HG02678 (cell line): ENCODE measurements around the gene ZNF782.
"Not testable (repeated sequence)": the region's sequence is repeated elsewhere in the genome, so short reads cannot be mapped to it uniquely, and the experiment has no call there.

Source experiments
- ATAC-seq: cut with Tn5 transposase; IDR thresholded peaks from one replicate; pipeline ENCODE4 v1.9.1; 2021; ENCODE audit warnings: mild to moderate bottlenecking, moderate library complexity; ENCODE audit not compliant: unreplicated experiment

The ZNF782 gene

DNA sequence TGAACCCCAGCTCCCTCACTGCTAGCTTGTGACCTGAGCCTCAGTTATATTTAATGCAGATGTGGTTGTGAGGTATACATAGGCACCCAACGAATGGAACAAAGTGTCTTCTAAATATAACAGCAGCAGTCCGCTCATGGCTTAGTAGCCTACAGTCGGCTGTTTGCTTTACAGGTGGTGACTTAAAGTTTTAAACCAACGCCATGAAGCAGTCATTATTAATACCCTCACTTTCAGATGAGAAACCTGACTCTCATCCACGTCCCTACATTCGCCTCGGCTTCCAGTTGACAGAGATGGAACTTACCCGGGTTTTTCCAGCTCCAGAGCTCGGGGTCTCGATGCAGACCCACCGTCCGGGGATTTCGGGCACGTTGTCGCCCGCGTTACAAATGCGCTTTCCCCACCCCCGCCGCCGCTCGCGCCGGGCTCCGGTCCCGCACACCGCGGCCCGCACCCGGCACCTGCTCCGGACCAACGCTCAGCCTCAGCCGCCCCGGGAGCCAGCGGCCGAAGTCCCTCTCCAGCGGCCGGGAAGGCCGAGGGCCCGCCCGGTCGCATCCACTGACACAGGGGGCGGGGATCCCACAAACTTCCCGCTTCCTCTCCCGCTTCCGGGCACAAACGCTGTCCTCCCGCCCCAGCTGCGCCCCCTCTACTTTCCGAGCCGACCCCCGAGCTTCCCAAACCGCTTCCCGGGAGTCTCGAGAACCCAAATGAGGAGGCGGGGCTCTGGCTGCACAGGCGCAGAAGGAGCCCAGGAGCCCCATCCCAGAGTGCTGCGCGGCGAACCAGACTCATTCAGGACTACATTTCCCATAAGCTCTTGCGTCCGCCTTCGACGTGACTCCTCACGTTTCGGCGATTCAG lies at the start of gene ZNF782:
TSS of gene ZNF782 (minus strand) at position 734 of the 870 bp plus-strand sequence. CDS start 2,553 bp downstream, outside the sequence.
- ATAC-seq: peak; percentile 92

DNA sequence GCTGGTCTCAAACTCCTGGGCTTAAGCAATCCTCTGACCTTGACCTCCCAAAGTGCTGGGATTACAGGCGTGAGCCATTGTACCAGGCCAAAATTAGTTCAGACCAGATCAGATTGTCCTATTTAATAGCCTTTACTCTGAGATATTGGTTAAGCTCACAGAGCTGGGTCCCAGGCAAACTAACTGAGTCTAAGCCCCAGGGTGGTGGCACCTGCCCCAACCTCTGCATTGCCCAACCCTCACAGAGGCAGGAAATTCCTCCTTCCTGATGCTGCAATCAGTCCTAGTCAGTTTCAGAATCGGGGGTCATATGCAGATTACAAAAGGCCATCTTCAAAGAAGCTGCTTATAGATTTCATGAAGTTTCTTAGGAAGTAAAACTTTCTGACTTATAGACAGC lies 45.7 kb upstream of the ZNF782 start:
- not testable (repeated sequence) for ATAC-seq

DNA sequence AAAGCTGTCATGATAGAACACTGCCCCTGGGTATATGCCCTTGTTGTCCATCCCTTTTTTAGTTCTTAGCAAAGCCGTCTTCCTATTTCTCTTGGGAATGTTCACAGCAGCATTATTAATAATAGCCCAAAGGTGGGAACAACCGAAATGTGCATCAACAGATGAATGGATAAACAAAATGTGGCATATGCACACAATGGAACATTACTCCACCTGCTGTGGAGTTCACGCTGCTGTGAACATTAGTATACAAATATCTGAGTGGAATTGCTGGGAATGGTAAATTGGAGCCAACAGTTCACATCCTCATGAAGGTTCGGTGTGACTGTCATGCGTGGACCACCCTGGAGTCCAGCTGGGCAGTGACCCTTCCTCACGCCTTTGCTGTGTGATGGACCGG lies 37.8 kb upstream of the ZNF782 start:
- no peak for ATAC-seq

DNA sequence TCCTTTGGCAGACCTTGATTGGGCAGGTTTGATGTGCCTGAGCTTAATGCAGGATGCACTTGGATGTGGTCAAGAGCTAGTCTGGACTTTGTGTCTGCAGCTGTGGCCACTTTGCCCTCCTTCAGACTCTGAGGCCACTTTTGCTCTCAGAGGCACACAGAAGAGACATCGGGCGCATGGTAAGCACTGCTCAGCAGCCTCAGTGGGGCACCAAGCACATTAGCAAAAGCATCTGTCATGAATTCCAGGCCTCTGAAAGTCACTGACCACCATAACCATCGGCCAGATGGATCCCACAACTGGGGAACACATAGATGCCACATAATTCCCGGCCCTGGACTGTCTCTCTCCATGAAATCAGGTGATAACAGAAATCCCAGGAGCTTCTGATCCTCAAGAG lies 34.3 kb upstream of the ZNF782 start:
- no peak for ATAC-seq

DNA sequence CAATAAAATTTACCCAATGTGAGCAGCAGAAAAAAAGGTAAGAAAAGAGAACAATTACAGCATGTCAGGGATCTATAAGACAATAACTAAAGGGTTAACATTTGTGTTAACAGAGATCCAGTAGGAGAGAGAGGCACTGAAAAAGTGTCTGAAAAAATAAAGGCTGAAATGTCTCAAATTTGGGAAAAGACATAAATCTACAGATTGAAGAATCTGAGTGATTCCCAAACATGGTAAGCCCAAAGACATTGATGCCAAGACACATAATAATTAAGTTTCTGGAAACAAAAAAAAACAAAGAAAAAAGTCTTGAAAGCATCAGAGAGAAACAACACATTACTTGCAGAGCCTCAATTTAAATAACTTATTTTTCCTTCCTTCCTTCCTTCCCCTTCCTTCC lies 31.1 kb upstream of the ZNF782 start:
- ATAC-seq: no peak

DNA sequence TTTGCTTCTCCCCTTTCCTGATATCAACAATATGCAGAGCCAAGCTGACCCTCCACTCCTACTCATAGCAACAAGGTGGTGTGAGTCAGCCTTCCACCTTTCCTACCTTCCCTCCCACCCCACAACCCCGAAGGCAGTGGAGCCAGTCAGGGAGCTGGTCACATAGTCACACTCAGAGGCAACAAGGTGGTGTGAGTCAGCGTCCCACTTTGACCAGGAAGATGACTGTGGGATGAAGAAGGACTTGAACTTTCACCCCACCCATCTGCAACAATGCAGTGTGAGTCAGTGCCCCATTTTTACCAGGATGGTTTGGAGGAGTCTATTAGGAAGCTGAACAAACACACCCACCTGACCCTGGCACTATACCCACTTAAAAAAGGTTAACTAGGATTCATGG lies 30.1 kb upstream of the ZNF782 start:
- ATAC-seq: no peak

DNA sequence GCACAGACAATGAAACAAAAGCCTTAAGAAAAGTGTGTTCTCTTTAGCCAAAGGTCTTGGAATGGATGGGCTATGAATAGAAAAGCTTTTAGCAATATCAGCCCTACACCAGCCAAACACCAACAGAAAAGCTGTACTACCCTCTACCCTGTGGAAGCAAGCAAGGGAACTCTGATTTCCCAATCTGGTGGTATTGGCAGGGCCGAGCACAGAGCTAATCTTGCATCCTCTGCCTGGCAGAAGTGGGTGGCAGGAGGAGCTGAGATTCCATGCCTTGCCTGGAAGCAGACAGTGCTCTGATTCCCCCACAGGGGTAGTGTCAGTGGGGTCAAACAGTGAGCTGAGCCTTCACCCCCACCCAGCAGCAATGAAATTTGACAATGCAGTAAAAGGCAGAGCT lies 29.6 kb upstream of the ZNF782 start:
- ATAC-seq: no peak

DNA sequence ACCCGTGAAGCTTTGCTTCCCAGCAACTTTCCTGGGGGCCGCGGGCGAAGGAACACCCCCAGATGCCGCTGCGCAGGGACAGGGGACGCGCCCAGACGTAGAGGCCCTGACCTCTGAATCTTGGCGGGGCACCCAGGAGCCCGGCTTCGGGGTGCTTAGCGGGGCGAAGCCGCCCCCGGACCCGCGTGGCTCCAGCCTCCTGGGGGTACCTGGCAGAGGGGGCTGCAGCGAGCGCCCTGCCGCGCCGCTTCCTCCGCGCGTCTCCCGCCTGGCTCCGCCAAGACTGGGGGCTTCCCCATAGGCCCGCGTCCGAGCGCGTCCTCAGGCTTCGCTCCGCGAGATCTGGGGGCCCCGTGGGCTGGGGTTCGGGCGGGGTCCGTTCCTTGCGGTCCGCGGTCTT lies 23.0 kb upstream of the ZNF782 start:
- no peak for ATAC-seq

DNA sequence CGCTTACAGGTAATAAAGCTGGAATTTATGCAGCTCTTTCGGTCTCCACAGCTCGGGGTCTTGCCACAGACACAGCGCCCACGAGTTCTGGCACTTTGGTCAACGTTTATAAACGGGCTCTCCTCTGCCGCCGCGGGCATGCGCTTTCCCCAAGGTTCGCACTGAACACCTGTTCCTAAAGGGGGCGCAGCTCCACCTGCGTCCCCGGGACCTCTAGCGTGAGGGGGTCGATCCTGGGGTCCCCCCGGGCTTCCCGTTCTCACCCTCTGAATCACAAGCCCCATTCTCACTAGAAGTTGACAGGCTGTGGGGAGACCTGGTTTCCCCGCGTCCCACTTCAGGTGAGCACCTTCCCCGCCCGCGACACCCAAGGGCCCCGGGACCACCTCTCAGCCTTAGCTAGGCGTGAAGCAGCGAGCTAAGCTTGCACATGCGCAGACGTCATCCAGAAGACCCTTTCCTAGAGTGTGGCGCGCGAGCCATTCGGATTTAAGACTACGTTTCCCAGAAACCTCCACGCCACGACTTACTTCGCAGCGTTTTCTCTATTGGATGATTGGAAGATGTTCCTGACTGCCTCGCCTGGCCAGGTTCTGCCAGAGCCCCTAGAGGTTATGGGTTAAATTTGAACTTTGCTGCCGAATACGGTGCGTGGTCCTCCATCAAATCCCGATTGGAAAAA lies 21.3 kb upstream of the ZNF782 start:
- ATAC-seq: peak; percentile 70

DNA sequence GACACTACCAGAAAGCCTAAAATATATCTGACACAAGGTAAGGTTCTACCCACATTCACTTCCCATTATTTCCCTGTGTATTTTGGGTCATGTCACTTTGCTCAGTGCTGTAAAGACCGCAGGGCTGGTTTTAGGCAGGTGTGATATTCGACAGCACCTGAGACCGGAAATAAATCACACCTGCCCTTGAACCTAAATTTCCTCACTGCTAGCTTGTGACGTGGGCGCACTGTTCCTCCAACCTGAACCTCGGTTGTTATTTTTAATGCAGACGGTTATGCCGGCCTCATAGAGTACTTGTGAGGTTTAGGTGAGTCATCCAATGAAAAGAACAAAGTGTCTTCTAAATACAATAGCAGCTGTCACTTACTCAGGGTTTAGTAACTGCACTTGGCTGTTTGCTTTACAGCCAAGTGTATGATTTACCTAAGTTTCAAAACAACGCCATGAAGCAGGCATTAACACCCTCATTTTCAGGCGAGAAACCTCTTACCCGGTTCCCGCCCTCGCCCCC lies 20.7 kb upstream of the ZNF782 start:
- ATAC-seq: peak; percentile 57

DNA sequence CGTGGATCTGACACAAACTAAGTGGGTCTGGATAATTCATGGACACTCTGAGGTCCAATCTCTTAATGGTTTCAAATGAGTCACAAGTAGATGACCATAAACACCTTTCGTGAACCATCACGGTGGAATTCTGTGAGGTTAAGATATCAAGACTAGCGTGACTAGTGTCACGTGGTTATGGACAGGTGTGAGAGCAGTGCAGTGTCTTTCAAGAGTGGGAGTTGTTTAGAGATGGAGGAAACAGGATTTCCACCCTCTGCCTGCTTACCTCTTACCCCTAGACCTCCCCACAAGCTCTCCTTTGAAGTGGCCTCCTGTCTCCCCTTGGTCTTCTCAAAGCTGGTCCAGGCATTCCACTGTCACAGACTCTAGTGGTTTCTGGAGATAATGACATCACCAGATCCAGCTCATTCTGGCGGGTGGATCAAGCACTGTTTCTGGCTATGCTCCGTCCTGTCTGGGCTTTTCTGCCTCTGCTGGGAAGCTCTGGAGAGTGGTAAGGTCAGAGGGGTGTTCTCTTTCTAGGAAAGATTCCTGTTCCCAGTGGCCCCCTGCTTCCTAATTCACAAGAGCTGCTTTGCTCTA lies 20.0 kb upstream of the ZNF782 start:
- ATAC-seq: no peak

DNA sequence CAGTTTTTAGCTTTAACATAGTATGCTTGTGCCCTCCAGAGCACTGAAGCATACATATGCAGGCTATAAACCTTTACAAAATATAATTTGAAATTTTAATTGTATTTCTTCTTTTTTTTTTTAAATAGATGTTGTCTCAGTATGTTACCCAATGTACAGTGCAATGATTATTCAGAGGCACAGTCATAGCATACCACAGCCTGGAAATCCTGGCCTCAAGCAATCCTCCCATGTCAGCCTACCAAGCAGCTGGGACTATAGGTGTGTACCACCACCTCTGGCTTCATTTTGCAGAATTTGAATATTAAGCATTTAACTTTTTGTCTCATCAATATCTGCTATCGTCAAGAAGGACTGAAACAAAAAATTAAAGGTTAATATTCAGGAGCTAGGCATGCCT lies 16.9 kb upstream of the ZNF782 start:
- ATAC-seq: no peak

DNA sequence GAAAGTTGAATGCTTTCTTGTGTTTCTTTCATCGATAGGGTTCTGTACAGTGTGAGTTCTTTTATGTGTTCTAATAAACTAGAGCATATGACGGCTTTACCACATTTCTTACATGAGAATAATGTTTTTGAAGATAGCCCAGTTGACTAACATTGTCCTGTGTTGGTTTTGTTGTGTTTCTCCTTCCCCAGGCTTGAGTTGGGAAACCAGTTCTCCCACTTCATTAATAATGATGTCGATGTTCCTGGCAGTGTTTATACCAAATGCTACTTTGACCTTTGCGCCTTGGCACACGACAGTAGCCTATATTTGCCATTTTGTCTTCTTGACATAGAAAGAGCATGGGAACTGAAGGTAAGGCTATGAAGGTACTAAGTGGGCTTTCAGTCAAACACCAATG lies 14.4 kb upstream of the ZNF782 start:
- no peak for ATAC-seq

DNA sequence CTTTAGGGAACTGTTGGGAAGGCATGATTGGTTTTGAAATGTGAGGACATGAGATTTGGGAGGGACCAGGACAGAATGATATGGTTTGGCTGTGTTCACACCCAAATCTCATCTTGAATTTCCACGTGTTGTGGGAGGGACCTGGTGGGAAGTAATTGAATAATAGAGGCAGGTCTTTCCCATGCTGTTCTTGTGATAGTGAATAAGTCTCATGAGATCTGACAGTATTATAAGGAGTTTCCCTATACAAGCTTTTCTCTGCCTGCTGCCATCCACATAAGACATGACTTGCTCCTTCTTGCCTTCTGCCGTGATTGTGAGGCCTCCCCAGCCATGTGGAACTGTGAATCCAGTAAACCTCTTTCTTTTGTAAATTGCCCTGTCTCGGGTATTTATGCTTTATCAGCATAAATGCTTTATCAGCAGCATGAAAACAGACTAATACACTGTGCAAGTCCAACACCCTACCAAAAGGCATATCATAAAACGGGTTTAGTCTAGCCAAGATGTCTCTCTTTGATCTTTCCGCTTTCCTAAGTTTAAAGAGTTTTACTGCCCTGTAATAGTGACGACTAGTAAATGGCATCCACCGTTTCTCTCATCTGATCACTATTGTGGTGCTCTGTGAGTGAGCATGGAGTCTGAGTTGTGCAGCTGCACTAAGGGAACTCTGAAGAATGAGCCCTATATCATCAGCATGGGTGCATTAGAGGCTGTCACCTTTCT lies 12.9 kb upstream of the ZNF782 start:
- ATAC-seq: no peak

DNA sequence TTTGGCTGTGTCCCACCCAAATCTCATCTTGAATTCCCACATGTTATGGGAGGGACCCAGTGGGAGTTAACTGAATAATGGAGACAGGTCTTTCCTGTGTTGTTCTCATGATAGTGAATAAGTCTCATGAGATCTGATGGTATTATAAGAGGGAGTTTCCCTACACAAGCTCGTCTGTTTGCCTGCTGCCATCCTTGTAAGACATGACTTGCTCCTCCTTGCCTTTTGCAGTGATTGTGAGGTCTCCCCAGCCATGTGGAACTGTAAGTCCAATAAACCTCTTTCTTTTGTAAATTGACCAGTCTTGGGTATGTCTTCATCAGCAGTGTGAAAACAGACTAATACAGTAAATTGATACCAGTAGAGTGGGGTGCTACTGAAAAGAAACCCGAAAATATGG lies 10.9 kb upstream of the ZNF782 start:
- not testable (repeated sequence) for ATAC-seq

DNA sequence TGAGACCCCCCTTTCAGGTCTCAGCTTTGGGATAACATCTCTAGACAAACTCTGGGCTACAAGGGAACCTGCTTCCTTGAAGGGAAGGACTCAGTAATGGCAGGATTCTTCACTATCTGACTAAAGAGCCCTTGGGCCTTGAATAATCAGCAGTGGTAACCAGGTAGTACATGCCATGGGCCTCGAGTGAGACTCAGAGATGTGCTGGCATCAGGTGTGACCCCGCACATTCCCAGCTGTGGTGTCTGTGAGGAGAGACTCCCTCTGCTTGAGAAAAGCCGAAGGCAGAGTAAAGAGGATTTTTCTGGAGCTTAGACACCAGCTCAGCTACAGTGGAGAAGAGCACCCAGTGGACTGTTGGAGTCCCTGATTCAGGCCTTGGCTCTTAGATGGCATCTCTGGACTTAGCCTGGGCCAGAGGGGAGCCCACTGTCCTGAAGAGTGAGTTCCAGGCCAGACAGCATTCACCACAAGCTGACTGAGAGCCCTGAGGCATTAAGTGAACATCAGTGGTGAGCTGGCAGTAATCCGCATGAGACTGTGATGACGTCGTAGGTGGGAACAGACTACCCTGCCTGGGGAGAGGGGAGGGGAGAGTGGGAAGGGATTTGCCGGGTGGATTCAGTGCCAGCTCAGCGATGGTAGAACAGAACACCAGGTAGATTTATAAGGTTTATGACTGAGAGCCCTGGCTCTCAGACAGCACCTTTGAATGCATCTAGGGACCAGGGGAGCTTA lies 5.3 kb upstream of the ZNF782 start:
- no peak for ATAC-seq

DNA sequence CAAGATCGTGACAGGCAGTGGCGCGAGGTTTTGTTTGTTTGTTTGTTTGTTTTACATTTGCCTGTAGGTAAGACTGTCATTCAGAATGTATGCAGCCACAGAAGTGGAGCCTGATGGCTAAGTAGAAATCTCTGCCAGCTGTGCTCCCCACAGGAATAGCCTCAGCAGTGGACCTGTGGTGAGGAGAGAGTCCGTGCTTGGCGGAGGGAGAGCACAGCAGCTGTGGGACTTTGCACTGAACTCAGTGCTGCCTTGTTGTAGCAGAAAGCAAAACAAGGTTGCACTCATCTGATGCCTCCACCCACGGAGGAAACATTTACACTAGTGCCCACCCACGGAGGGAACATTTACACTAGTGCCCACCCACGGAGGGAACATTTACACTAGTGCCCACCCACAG lies 4.4 kb upstream of the ZNF782 start:
- no peak for ATAC-seq

DNA sequence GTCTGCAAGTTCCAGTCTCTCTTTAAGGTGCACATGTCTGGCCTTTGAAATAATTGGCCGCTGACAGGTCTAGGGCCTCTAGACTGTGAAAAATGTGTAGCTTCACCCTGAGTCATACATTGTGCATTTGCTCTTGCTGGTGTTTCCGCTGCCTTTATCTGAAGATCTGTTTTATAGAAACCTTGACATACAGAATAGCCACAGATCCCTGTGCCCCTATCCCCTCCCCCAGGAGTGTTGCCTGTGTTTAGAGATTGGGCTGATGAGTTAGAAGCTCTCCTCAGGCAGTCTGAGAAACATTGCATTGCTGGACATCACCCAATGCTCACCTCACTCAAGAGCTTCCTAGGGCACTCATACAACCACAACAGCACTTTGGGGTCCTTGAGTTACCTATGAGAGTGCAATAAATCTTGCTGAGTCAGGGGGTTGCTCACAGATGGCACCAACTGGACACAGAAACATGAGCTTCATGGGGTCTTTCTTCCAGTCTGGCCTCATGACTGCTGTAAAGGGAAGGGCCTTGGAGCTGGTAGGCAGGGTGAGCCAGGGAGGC lies 3.8 kb upstream of the ZNF782 start:
- no peak for ATAC-seq

DNA sequence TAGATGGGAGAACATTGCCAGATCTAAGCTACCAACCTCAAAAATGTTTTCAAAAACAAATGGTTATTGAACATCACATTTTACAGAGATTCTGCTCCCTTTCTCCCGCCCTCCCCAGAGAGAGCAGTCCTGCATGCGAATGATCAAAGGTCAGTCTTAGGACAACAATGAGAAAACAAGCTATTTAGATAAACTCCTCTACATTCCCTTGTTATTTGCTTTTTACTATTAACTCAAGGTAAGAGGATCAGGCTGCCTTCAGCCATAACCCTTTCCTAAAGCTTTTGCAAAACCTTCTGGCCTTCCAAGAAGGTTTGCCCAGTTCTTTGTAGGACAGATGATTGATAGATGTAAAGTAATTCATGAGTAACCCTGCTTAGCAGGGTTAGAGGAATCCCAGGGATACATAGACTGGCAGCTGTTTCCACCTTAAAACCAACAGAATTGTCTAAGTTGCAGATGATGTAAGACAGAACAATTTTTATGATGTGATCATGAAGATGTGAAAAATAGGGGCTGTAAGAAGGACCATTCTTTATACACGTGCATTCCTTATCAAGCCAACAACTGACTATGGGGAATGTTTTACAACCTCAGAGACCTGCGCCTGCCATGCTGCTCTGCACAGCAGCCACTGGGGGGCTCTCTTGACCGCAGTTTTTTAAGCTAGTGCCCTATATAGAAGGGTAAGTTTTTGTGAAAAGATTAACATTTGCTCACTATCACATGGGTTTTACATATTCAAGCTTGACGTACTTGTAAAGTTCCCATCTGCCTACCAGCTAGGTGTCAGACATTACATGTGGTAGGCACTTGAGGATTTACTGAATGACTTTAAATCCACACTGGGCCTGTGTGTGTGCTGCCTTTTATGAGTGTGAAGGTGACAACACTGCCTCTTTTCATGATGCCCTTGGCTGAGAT lies 2.3 kb upstream of the ZNF782 start:
- peak; percentile 55 for ATAC-seq
